ENCODE data around the gene PPP1R9B.

GRCh38 chr17:50097926-50098325, 52.6 kb downstream of the PPP1R9B start:
- TF ChIP-seq CTCF (IDR thresholded peaks at IDR 0.05; ENCODE audit: low read depth, low read length) (no peak), EZH2phosphoT487 (IDR thresholded peaks at IDR 0.05; ENCODE audit: low read depth) (no peak)

All from OCI-LY3 (cell line).